Astrocyte (in vitro differentiated cells and primary cell): ENCODE measurements around the gene HIPK2. TPM values are rescaled to one million over a fixed set of nuclear protein-coding genes. Genes with fewer than 3 reads are reported as not detected.

Experiments used
- DNase-seq: peaks from one replicate; pipeline ENCODE4 v3.0.0-alpha.2; 2010; ENCODE audit warnings: low read depth
- FAIRE-seq: peaks from 2 replicates; lab custom pipeline; 2011; peaks lifted over from hg19 to GRCh38; lab: Jason Lieb, UNC
- H2AFZ ChIP-seq: 2 replicates; pipeline ENCODE4 v1.6.0; 2012; ENCODE audit warnings: low read depth, low read length, inconsistent platforms
- H3K27ac ChIP-seq: 2 replicates; pipeline ENCODE4 v1.5.1; 2011; ENCODE audit warnings: low read depth, low read length, inconsistent platforms
- H3K27me3 ChIP-seq: 2 replicates; pipeline ENCODE4 v1.6.0; 2011; ENCODE audit warnings: low read length, inconsistent platforms; ENCODE audit not compliant: insufficient read depth
- H3K36me3 ChIP-seq: 2 replicates; pipeline ENCODE4 v1.5.1; 2011; ENCODE audit warnings: low read length, inconsistent platforms; ENCODE audit not compliant: insufficient read depth
- H3K4me1 ChIP-seq: 2 replicates; pipeline ENCODE4 v1.5.1; 2011; ENCODE audit warnings: low read length, inconsistent platforms; ENCODE audit not compliant: insufficient read depth
- H3K4me2 ChIP-seq: 2 replicates; pipeline ENCODE4 v1.6.0; 2012; ENCODE audit warnings: low read length, inconsistent platforms
- H3K4me3 ChIP-seq: 2 replicates; pipeline ENCODE4 v1.5.1; 2011; ENCODE audit warnings: low read depth, mild to moderate bottlenecking, low read length, inconsistent platforms; ENCODE audit not compliant: insufficient read depth
- H3K79me2 ChIP-seq: 2 replicates; pipeline ENCODE4 v1.6.0; 2012; ENCODE audit warnings: mild to moderate bottlenecking, low read length, inconsistent platforms; ENCODE audit not compliant: insufficient read depth
- H3K9ac ChIP-seq: 2 replicates; pipeline ENCODE4 v1.6.0; 2012; ENCODE audit warnings: mild to moderate bottlenecking, low read length, inconsistent platforms
- H3K9me3 ChIP-seq: 2 replicates; pipeline ENCODE4 v1.5.1; 2012; ENCODE audit warnings: low read depth, mild to moderate bottlenecking, low read length, inconsistent platforms; ENCODE audit not compliant: insufficient read depth
- H4K20me1 ChIP-seq: 2 replicates; pipeline ENCODE4 v1.6.0; 2012; ENCODE audit warnings: low read length, inconsistent platforms; ENCODE audit not compliant: insufficient read depth
- H3K27ac Mint-ChIP-seq: one replicate; pipeline ENCODE4 v1.8.0; 2021; ENCODE audit warnings: mild to moderate bottlenecking, mixed read lengths; ENCODE audit not compliant: unreplicated experiment
- H3K27me3 Mint-ChIP-seq: one replicate; pipeline ENCODE4 v1.8.0; 2021; ENCODE audit warnings: low read depth, mixed read lengths; ENCODE audit not compliant: unreplicated experiment
- H3K36me3 Mint-ChIP-seq: one replicate; pipeline ENCODE4 v1.8.0; 2021; ENCODE audit warnings: low read depth, mixed read lengths; ENCODE audit not compliant: unreplicated experiment
- H3K4me1 Mint-ChIP-seq: one replicate; pipeline ENCODE4 v1.8.0; 2021; ENCODE audit warnings: low read depth, mixed read lengths; ENCODE audit not compliant: unreplicated experiment
- H3K4me3 Mint-ChIP-seq: one replicate; pipeline ENCODE4 v1.8.0; 2021; ENCODE audit warnings: mild to moderate bottlenecking, moderate library complexity, mixed read lengths; ENCODE audit not compliant: unreplicated experiment
- H3K9me3 Mint-ChIP-seq: one replicate; pipeline ENCODE4 v1.8.0; 2021; ENCODE audit warnings: mild to moderate bottlenecking, mixed read lengths; ENCODE audit not compliant: unreplicated experiment
- CTCF ChIP-seq: IDR thresholded peaks from 2 replicates; pipeline ENCODE4 v1.5.1; 2011; ENCODE audit warnings: low read depth, mild to moderate bottlenecking, inconsistent platforms, low read length, moderate library complexity; ENCODE audit not compliant: insufficient read depth
- EZH2 ChIP-seq: IDR thresholded peaks from 2 replicates; pipeline ENCODE4 v1.6.1; 2012; ENCODE audit warnings: mild to moderate bottlenecking, low read length, inconsistent platforms; ENCODE audit not compliant: insufficient read depth
- total RNA-seq: library from RNA; stranded (reverse); gene quantifications from 2 replicates; pipeline ENCODE4 v1.2.1, GENCODE V29; 2021

HIPK2 gene
- total RNA-seq, 1 donor from 2014 or later, result 35.8 TPM

GRCh38 chr7:139711991-139712743 is 65.6 kb downstream of the HIPK2 start:
- H3K4me1 Mint-ChIP-seq, result peaks cover 3% of the 10 kb centered on the region
- no peak for FAIRE-seq

GRCh38 chr7:139710036-139710435 is 67.8 kb downstream of the HIPK2 start:
- H3K4me1 Mint-ChIP-seq, result peaks cover 3% of the 10 kb centered on the region
- no peaks in the 10 kb centered on the region for H3K27me3 Mint-ChIP-seq
- Histone ChIP-seq H3K36me3 (peaks cover 14% of the 10 kb centered on the region), H3K79me2 (peaks cover 75% of the 10 kb centered on the region), H3K4me2 (peak overlapping the region; percentile 47), H2AFZ (no peak overlapping the region), H3K4me3 (no peak overlapping the region), H3K27ac (no peak overlapping the region), H3K9me3 (no peaks in the 10 kb centered on the region), H3K4me1 (peaks cover 9% of the 10 kb centered on the region), H3K27me3 (no peaks in the 10 kb centered on the region), H4K20me1 (peaks cover 89% of the 10 kb centered on the region), H3K9ac (no peak overlapping the region)
- peaks cover 14% of the 10 kb centered on the region for H3K36me3 Mint-ChIP-seq
- no peak for FAIRE-seq
- H3K4me3 Mint-ChIP-seq, result no peak overlapping the region
- no peaks in the 10 kb centered on the region for H3K9me3 Mint-ChIP-seq
- H3K27ac Mint-ChIP-seq, result no peak overlapping the region
- no peak for DNase-seq
- no peak for TF ChIP-seq CTCF
- no peak for TF ChIP-seq EZH2

More at GRCh38 chr7:139711991-139712743, 65.6 kb downstream of the HIPK2 start:
- Histone ChIP-seq H3K9ac (no peak overlapping the region), H3K4me2 (no peak overlapping the region), H3K27me3 (no peaks in the 10 kb centered on the region), H3K9me3 (no peaks in the 10 kb centered on the region), H4K20me1 (peaks cover 92% of the 10 kb centered on the region), H3K36me3 (peaks cover 20% of the 10 kb centered on the region), H3K27ac (no peak overlapping the region), H3K79me2 (peaks cover 86% of the 10 kb centered on the region), H3K4me1 (peaks cover 9% of the 10 kb centered on the region), H3K4me3 (no peak overlapping the region), H2AFZ (no peak overlapping the region)
- peaks cover 29% of the 10 kb centered on the region for H3K36me3 Mint-ChIP-seq
- H3K27me3 Mint-ChIP-seq, result no peaks in the 10 kb centered on the region
- H3K4me3 Mint-ChIP-seq, result no peak overlapping the region
- TF ChIP-seq EZH2 (no peak), CTCF (no peak)
- DNase-seq, result no peak
- no peaks in the 10 kb centered on the region for H3K9me3 Mint-ChIP-seq
- H3K27ac Mint-ChIP-seq, result no peak overlapping the region

DNA sequence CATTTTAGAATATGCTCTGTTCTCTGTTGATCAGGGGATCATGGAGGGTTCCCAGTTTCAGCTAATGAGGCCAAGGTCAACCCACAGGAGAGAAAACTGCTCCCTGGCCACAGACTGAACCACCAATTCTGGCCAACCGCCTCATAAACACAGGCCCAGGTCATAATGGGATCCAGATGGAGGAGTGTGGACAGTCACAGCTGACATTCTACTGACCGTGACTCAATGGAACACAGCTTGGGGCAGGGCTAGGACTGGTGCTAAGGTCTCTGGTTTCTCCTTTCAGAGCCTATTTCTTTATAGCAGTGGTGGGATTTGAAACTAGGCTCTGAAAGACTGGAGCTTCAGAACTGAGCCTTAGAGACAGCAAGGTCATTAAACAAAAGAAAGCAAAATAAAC is 68.3 kb downstream of the HIPK2 start:
- TF ChIP-seq CTCF (no peak), EZH2 (no peak)
- Histone ChIP-seq H3K79me2 (peaks cover 75% of the 10 kb centered on the region), H4K20me1 (peaks cover 89% of the 10 kb centered on the region), H3K27ac (no peak overlapping the region), H3K36me3 (peaks cover 10% of the 10 kb centered on the region), H3K4me1 (peaks cover 8% of the 10 kb centered on the region), H3K9me3 (no peaks in the 10 kb centered on the region), H3K27me3 (no peaks in the 10 kb centered on the region), H2AFZ (no peak overlapping the region), H3K4me3 (no peak overlapping the region), H3K4me2 (peak overlapping the region; percentile 47), H3K9ac (no peak overlapping the region)
- FAIRE-seq, result no peak
- no peaks in the 10 kb centered on the region for H3K27me3 Mint-ChIP-seq
- H3K9me3 Mint-ChIP-seq, result no peaks in the 10 kb centered on the region
- peaks cover 3% of the 10 kb centered on the region for H3K4me1 Mint-ChIP-seq
- H3K27ac Mint-ChIP-seq, result no peak overlapping the region
- H3K36me3 Mint-ChIP-seq, result peaks cover 13% of the 10 kb centered on the region
- no peak overlapping the region for H3K4me3 Mint-ChIP-seq
- peak; percentile 75 for DNase-seq
